Measurements from ENCODE around the gene NRTN. TPM values are rescaled to one million over a fixed set of nuclear protein-coding genes. Genes with fewer than 3 reads are reported as not detected.
"Not testable (repeated sequence)": the region's sequence is repeated elsewhere in the genome, so short reads cannot be mapped to it uniquely, and the experiment has no call there.

NRTN gene
- total and polyA plus RNA-seq, 2 of the 4 experiments (the other 2 are of a cell fraction), result 0.17 to 0.18 TPM

DNA sequence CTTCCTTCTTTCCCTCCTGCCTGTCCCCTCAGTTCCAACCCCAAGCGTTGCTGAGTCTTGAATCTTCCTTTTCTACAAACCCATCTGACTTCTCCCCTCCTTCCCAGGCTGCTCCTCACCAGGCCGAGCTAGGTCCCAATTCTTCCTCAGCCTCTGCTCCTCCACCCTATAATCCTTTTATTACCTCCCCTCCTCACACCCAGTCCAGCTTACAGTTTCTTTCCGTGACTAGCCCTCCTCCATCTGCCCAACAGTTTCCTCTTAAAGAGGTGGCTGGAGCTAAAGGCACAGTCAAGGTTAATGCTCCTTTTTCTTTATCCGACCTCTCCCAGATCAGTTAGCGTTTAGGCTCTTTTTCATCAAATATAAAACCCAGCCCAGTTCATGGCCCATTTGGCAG lies 43.8 kb downstream of the NRTN start:
- DNase-seq; H4K91ac ChIP-seq (ENCODE audit: insufficient read depth, low read depth, low read length); H4K20me1 ChIP-seq (ENCODE audit: insufficient read depth, low read length); intact Hi-C loops (cut with micrococcal nuclease); H4K5ac ChIP-seq (ENCODE audit: low read depth, low read length); H2AK5ac ChIP-seq (ENCODE audit: low read depth, low read length); H3K9me1 ChIP-seq (ENCODE audit: insufficient read depth, low read length); H3K4me1 ChIP-seq (ENCODE audit: control insufficient read depth, insufficient read depth, low read length); dilution Hi-C loops (cut with HindIII; ENCODE audit: low sequenced_read_pairs, unreplicated experiment); H2AFZ ChIP-seq (replicated peaks; ENCODE audit: low read length, poor library complexity); H3K18ac ChIP-seq (ENCODE audit: low read depth, low read length); H3K4ac ChIP-seq (ENCODE audit: low read depth, low read length); ATAC-seq (ENCODE audit: low read depth); H3K79me1 ChIP-seq (ENCODE audit: low read depth in 1 of 2, low read length in 2 of 2); H3K14ac ChIP-seq (replicated peaks; ENCODE audit: low read depth, low read length); H2BK15ac ChIP-seq (ENCODE audit: low read depth, low read length); H3K4me2 ChIP-seq (ENCODE audit: low read depth, low read length); H3K36me3 ChIP-seq (ENCODE audit: control insufficient read depth, insufficient read depth, low read length); CTCF ChIA-PET; H3K4me3 ChIP-seq (ENCODE audit: insufficient read depth, low read depth, low read length); POLR2A ChIA-PET (ENCODE audit: unreplicated experiment); H2BK20ac ChIP-seq (ENCODE audit: low read depth, low read length); H4K8ac ChIP-seq (ENCODE audit: low read depth in 2 of 2, low read length in 2 of 2); BruUV-seq (replicated peaks); H3K9me3 ChIP-seq (ENCODE audit: control insufficient read depth, insufficient read depth, low read length); H3K27ac ChIP-seq (ENCODE audit: insufficient read depth, low read length); in situ Hi-C loops (cut with MboI; ENCODE audit: low sequenced_read_pairs); H2BK5ac ChIP-seq (ENCODE audit: low read depth, low read length, poor library complexity, severe bottlenecking); H2AK9ac ChIP-seq (replicated peaks; ENCODE audit: low read depth, low read length, poor library complexity); H3K56ac ChIP-seq (ENCODE audit: extremely low read depth, insufficient read depth, low read length); H3K9ac ChIP-seq (ENCODE audit: low read depth, low read length); H3K23ac ChIP-seq (ENCODE audit: low read depth, low read length); H2BK120ac ChIP-seq (ENCODE audit: low read depth, low read length): not testable (repeated sequence)
- WGBS, 2 experiments (ENCODE audit: extremely low coverage in 2 of 2, insufficient read length in 1 of 2), result 60% methylated on average over 1 of the region's 5 CpGs; no CpG with 5 or more reads in 1 of the 2 experiments
- peaks cover 22% of the 10 kb centered on the region for H3K27me3 ChIP-seq (ENCODE audit: control insufficient read depth, insufficient read depth, low read length)

Measured in IMR-90 (cell line).